Stimulated activated CD8-positive, alpha-beta memory T cell treated with anti-CD3 and anti-CD28 coated beads, Interleukin-4, amount 100 ng/mL, for 4 hours (primary cell): Measurements from ENCODE around the gene OR10A7.
"Not testable (repeated sequence)": the region's sequence is repeated elsewhere in the genome, so short reads cannot be mapped to it uniquely, and the experiment has no call there.

Source experiments
- DNase-seq, 2 donors: peaks; one replicate each; pipeline ENCODE4 v3.0.0-alpha.2; 2020; ENCODE audit warnings: low read depth in 2 of 2, low spot score in 1 of 2

The OR10A7 gene, protein sequence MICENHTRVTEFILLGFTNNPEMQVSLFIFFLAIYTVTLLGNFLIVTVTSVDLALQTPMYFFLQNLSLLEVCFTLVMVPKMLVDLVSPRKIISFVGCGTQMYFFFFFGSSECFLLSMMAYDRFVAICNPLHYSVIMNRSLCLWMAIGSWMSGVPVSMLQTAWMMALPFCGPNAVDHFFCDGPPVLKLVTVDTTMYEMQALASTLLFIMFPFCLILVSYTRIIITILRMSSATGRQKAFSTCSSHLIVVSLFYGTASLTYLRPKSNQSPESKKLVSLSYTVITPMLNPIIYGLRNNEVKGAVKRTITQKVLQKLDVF

DNA sequence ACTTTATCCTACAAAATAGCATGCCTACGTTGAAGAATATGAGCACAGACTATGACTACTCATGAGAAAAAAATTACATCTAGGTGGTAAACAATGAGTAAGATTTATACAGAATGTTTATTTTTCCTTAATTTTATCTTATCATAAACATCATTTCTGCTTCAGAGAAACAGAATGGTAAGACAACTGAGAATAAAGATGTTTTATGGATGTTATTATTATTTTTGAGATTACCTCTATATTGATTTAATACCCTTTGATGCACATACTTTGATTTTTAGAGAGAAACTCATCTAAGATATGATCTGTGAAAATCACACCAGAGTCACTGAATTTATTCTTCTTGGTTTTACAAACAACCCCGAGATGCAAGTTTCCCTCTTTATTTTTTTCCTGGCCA lies at the start of gene OR10A7:
Gene OR10A7 (plus strand): TSS at position 301 of the 400 bp plus-strand sequence. CDS start 0 bp downstream, at position 301.
- no peak for DNase-seq

DNA sequence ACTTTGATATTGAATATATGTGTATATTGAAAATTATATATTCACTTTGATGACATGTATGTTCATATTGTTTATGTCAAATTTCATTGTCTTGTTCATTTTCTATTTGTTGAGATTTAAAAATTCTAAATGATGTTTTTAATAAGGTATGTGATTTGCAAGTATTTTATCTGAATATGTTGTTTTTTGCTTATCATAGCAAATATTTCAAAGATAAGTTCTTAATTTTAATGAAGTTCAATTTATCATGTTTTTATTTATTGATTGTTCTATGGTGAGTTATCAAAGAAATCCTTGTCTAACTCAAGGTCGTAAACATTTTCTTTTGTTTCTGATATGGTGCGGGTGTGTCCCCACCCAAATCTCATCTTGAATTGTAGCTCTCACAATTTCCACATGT lies 49.4 kb upstream of the OR10A7 start:
- DNase-seq, result no peak

DNA sequence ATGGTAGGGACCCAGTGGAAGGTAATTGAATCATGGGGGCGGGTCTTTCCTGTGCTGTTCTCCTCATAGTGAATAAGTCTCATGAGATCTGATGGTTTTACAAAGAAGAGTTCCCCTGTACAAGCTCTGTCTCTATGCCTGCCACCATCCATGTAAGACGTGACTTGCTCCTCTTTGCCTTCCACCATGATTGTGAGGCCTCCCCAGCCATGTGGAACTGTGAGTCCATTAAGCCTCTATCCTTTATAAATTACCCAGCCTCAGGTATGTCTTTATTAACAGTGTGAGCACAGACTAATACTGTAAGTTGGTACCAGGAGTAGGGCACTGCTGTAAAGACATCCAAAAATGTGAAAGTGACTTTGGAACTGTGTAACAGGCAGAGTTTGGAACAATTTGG lies 49.0 kb upstream of the OR10A7 start:
- not testable (repeated sequence) for DNase-seq

DNA sequence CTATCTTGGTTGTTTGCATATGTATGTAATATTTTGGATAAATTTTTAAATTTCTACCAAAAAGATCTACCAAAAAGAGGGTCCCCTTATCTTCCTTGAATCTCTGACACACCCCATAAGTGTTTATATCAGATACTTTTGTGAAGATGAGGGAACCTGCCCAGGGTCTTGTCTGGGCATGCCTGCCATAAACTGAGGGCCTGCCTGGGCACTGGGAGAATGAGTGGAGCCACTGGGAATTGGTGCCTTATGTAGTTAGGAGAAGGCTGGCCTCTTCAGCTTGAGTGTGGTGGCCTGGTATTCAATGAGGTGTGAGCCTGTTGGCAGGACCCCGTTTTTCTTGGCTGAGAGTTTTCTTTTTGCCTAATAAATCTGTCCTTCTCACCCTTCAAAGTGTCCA lies 48.1 kb upstream of the OR10A7 start:
- no peak for DNase-seq

DNA sequence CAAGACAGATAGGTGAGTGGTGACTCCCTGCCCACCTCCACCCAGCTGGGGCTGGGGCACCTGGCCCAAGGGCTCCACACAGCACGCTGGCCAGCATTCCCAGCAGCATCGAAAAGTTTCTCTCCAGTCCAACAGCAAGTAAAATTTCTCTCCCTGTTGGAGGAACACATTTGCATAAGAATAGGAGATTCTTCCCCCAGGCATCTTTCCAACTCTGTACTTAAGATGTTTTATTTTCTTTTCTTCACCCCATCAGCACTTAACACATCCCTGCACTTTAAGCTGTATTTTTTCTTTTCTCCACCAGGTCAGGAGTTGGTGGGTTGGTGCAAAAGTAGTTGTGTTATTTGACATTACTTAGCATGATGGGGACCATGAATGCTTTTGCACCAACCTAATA lies 47.4 kb upstream of the OR10A7 start:
- no peak for DNase-seq

DNA sequence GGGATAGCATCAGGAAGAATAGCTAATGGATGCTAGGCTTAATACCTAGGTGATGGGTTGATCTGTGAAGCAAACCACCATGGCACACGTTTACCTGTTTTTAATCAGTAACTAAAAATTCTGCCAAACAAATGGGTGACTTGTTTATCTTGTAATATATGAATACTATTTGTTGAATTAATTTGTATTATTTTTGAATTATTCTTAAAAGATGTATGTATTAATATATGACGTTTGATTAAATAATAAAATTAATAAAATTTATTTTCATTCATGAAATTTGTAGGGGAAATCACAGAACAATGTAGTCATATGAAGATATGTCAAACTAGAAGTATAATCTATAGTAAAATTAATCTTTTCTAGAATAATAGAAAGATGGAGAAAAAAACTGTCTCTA lies 32.3 kb upstream of the OR10A7 start:
- no peak for DNase-seq

DNA sequence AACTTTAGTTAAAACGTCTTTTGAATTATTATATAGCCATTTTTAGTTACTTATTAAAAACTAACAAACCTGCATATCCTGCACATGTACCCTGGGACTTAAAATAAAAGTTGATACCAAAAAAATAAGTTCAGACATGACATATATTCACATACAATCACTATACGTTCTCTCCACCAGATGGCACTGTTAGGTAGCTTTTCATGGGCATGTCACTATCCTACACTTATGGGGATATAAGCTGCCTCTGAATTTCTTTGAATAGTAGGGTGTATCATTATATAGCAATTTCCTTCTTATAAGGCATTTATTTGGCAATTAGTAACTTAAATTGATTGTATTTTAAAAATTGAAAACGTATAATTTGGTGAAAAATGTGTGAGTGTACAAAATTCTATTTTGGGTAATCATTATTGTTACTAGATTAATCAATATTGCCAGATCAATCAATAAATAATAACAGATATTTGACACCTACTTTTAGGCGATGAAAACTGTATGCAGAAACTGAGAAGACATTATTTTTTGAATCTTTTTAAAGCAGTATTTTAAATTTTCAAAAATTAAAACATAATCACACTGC lies 31.8 kb upstream of the OR10A7 start:
- no peak for DNase-seq

DNA sequence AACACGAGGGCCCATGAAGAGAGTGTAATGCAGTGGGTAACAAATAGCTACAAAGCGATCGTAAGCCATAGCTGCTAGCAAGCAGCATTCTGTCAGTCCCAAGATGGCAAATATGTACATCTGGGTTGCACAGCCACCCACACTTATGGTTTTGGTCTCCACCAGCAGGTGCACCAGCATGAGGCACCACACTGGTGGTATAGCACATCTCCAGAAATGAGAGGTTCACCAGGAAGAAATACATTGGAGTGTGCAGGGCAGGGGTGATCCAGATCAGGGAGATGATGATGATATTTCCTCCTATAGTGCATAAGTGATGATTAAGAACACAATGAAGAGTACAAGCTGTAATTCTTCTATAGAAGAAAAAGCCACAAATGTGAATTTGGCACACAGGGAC lies 26.4 kb upstream of the OR10A7 start:
- no peak for DNase-seq

DNA sequence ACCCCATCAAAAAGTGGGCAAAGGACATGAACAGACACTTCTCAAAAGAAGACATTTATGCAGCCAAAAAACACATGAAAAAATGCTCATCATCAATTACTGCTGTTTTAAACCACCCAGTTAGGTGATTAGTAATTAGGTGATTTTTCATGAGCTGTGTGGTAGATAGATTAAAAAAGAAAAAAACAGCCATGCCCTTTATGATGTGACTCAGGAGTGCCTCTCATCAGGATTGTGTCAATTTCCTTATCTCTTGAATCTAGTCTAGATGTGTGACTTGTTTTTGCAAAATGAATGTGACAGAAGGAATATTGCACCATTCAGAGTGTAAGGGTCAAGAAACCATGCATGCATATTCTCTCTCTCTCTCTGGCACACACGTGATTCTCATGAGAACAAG lies 5.7 kb downstream of the OR10A7 start:
- no peak for DNase-seq

DNA sequence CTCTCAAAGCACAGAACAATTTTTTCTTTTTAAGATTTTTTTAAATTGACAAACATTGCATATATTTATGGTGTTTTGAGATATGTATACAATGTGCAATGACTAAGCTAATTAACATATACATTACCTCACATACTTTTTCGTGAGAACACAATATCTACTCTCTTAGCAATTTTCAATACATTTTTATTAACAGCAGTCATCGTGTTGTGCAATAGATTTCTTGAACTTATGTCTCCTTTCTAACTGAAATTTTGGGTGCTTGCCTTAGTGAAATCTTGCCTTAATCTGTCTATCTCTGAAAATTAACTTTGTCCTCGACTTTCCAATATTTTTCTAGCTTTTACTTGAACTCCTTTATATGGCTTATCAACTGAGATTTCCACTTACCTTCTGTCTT lies 6.8 kb downstream of the OR10A7 start:
- no peak for DNase-seq

DNA sequence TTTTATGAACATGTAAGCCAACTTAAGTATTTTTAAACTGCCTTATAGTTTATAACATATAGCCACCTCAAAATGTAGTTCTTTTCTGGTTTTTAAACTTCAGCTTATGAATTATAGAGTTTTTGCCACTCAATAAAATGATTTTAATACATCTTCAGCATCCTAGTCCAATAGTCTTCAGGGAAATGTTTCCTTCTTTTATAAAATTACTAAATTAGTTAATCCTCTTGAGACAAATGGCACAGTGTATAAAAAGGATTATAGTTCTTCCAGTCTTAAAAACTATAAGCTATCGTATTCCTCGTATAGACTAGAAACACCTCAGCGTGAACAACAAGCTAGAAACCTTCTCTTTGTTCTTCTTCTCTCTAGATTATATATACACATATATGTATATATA lies 23.5 kb downstream of the OR10A7 start, which contains the start of gene OR6C74:
Gene OR6C74 (plus strand): TSS at position 301 of the 400 bp plus-strand sequence. CDS start 2,679 bp downstream, outside the sequence.
- no peak for DNase-seq

DNA sequence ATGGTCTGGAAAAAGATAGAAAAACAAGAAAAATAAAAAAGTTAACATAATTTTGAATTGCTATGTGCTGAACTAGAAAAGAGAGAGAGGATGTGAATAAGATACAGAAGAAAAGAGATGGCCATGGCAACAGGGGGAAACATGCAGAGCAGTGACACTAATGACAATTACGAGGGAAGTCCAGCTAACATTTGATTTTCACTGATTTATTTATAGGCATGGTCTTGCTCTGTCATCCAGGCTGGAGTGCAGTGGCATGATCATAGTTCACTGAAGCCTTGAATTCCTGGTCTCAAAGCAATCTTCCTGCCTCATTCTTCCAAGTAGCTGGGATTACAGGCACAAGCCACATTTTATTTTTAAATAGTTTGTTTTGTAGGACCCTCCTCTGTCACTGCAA lies 25.3 kb downstream of the OR10A7 start:
- DNase-seq, result no peak

DNA sequence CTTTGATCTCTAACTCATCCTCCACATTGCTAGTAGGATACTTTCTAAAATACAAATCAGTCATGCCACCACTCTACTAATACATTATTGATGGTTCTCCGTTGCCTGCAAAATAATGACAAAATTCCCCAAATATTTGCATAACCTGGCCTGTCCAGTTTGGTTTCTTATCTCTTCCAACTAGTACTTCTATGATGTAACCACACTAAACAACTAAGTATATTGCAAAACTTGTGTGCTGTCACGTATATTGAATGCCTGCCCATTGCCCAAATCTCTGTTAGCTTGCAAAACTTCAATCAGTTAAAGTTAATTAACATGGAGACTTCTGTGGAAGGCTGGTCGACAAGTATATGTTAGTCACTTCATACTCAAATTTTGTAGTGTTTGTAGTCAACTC lies 30.1 kb downstream of the OR10A7 start:
- no peak for DNase-seq

DNA sequence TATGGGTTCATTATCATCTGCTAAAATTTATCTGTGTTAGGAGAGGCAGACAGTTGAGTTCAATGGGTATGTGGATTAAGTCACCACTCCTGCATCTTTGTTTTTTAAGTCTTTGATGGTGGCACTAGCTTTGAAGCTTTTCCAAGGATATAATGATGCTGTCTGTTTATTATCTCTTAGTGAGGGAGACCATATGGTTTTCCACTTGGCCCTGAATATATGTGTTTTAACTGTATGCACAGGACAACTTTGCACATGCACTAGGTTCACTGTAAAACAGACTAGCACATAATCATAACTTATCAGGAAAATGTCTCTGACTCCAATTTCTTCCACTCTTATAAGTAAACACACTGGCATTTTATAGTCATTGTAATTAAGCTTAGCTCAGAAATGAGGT lies 32.5 kb downstream of the OR10A7 start:
- DNase-seq, result no peak

DNA sequence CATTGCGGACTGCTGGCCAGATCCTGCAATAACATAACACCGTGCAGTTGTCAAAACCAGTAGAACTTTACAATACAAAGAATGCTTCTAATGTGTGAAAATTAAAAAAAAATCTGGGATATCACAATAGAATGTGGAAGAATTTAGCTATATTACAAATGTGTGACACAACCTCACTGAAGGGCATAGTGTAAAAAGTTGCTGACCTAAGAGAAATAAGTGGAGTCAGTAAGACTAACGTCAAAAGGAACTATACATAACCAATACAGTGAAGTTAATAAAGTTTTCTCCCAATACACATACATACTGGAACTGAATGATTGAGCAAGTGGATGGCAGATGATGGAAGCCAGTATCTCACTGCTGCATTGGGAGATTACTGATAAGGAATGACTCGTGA lies 36.0 kb downstream of the OR10A7 start:
- DNase-seq, result no peak

DNA sequence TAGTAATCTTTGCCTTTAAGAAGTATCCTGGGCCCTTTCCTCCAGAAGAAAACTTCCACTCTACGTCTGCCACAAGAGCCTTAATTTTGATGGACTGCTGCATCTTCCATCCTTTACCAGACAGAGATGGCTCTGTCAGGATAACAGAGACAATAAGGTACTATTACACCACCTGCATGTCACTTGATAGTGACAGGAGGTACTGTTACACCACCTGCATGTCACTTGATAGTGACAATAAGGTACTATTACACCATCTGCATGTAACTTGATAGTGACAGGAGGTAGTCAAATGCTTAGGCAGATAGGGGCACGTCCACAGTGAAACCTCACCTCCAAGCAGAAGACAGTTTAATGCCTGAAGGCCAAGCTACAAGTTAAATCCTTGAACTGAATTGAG lies 37.5 kb downstream of the OR10A7 start:
- DNase-seq, result no peak
